Tibial nerve (tissue), 4 donors: ENCODE data around the gene CLEC18C. TPM values are rescaled to one million over a fixed set of nuclear protein-coding genes. Genes with fewer than 3 reads are reported as not detected.
"Not testable (repeated sequence)": the region's sequence is repeated elsewhere in the genome, so short reads cannot be mapped to it uniquely, and the experiment has no call there.

Experiments
- DNase-seq, 2 donors: peaks; one replicate each; pipeline ENCODE4 v3.0.0-alpha.2; 2019; ENCODE audit warnings: low spot score in 2 of 2
- H3K27ac ChIP-seq, 4 donors: fragments of 200-600 bp; sonication (generic) in 3 of 4; one replicate each; pipeline ENCODE4 v1.5.1; 2017 to 2019; ENCODE audit warnings: mild to moderate bottlenecking in 1 of 4
- H3K27me3 ChIP-seq, 2 donors: fragments of 200-600 bp; sonication (generic) in 1 of 2; one replicate each; pipeline versions ENCODE4 v1.5.1 to v1.6.0; 2017 to 2019
- H3K36me3 ChIP-seq, 3 donors: fragments of 200-600 bp; sonication (generic); one replicate each; pipeline ENCODE4 v1.5.1; 2018 to 2019
- H3K4me1 ChIP-seq, 4 donors: fragments of 200-600 bp; sonication (generic) in 3 of 4; one replicate each; pipeline ENCODE4 v1.5.1; 2017 to 2019
- H3K4me3 ChIP-seq, 4 donors: fragments of 200-600 bp; sonication (generic) in 3 of 4; one replicate each; pipeline ENCODE4 v1.5.1; 2017 to 2019; ENCODE audit warnings: mild to moderate bottlenecking in 1 of 4, moderate library complexity in 1 of 4
- H3K9me3 ChIP-seq, 4 donors: fragments of 200-600 bp; sonication (generic) in 3 of 4; one replicate each; pipeline ENCODE4 v1.5.1; 2017 to 2019
- EP300 ChIP-seq, 2 donors: sonication (generic); formaldehyde crosslinking; IDR thresholded peaks; one replicate each; pipeline ENCODE4 v1.6.1; 2017; ENCODE audit warnings: antibody characterized with exemption in 2 of 2, mild to moderate bottlenecking in 1 of 2
- POLR2A ChIP-seq, 2 donors: fragments of 450-650 bp; IDR thresholded peaks; one replicate each; pipeline ENCODE4 v1.6.1; 2017; ENCODE audit warnings: antibody characterized with exemption in 2 of 2, mild to moderate bottlenecking in 2 of 2, moderate library complexity in 2 of 2
- WGBS, 2 donors: methylation state at CpG; one replicate each; pipeline ENCODE4 v1.1.5; 2018; 5-methylcytosine and 5-hydroxymethylcytosine counted together
- total RNA-seq, 4 donors: library from RNA; depleted of rRNA; stranded (reverse); fragments of >200 nt; gene quantifications; one replicate each; pipeline ENCODE4 v1.1.0, GENCODE V29; 2016
- TF ChIP-seq, protein P1 (sequence below), 5 experiments: fragments of 200-600 bp in 3 of 5; fragments of 450-650 bp in 2 of 5; sonication (generic) in 3 of 5; IDR thresholded peaks; one replicate each; pipeline ENCODE4 v1.5.1; 2016 to 2019; ENCODE audit warnings: antibody characterized with exemption in 5 of 5, mild to moderate bottlenecking in 3 of 5, moderate library complexity in 2 of 5

The CLEC18C gene
- total RNA-seq, 4 donors from 2014 or later = 0.30 to 2.5 (median 0.76) TPM

DNA sequence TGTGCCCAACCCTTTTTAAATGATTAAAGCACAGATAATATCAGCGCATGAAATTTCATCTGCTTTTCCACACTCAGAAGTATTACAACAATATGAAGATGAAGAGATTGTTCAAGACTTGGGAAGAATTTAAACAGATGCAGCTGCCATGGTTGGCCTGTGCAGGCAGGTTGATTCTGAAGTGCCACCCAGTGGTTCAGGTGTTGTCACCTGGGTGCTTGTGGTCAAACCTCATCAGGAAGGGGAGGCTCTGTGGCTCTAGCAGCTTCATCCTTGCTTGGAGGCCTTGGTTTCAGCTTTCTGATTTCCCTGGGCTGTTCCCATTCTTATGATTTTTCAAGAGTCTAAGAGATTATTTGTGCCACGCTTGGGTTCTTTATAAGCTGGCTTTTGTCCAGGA lies 22.2 kb upstream of the CLEC18C start:
- TF ChIP-seq, protein P1, sequence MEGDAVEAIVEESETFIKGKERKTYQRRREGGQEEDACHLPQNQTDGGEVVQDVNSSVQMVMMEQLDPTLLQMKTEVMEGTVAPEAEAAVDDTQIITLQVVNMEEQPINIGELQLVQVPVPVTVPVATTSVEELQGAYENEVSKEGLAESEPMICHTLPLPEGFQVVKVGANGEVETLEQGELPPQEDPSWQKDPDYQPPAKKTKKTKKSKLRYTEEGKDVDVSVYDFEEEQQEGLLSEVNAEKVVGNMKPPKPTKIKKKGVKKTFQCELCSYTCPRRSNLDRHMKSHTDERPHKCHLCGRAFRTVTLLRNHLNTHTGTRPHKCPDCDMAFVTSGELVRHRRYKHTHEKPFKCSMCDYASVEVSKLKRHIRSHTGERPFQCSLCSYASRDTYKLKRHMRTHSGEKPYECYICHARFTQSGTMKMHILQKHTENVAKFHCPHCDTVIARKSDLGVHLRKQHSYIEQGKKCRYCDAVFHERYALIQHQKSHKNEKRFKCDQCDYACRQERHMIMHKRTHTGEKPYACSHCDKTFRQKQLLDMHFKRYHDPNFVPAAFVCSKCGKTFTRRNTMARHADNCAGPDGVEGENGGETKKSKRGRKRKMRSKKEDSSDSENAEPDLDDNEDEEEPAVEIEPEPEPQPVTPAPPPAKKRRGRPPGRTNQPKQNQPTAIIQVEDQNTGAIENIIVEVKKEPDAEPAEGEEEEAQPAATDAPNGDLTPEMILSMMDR (IDR thresholded peaks at IDR 0.05) = no peak
- TF ChIP-seq POLR2A (IDR thresholded peaks at IDR 0.05) = no peak
- no peak for TF ChIP-seq EP300 (IDR thresholded peaks at IDR 0.05)
- peaks cover 7 to 93% (median 40%) of the 10 kb centered on the region in 3 donors for H3K36me3 ChIP-seq
- H3K4me1 ChIP-seq = no peaks in the 10 kb centered on the region
- H3K4me3 ChIP-seq = no peak overlapping the region
- DNase-seq = no peak
- H3K9me3 ChIP-seq = no peaks in the 10 kb centered on the region
- 87 to 94% methylated on average over 2 of the region's 2 CpGs for WGBS, 2 donors
- H3K27me3 ChIP-seq = no peaks in the 10 kb centered on the region
- H3K27ac ChIP-seq = no peak overlapping the region

- DNase-seq = no peak
- Histone ChIP-seq H3K36me3 (peaks cover 7 to 99% (median 40%) of the 10 kb centered on the region in 3 donors), H3K4me1 (peaks cover 0 to under 1% (median 0%) of the 10 kb centered on the region in 4 donors), H3K27ac (no peak overlapping the region), H3K9me3 (no peaks in the 10 kb centered on the region), H3K27me3 (no peaks in the 10 kb centered on the region), H3K4me3 (no peak overlapping the region)
- 84 to 86% methylated on average over 17 of the region's 17 CpGs for WGBS, 2 donors
- TF ChIP-seq, protein P1 (IDR thresholded peaks at IDR 0.05) = no peak
- TF ChIP-seq EP300 (IDR thresholded peaks at IDR 0.05) (no peak), POLR2A (IDR thresholded peaks at IDR 0.05) (no peak)
These were observed 21.6 kb upstream of the CLEC18C start for GRCh38 chr16:70151941-70152509.

- DNase-seq = no peak
- peaks cover 7 to 100% (median 45%) of the 10 kb centered on the region in 3 donors for H3K36me3 ChIP-seq
- H3K4me3 ChIP-seq = no peak overlapping the region
- 94 to 95% methylated on average over 13 of the region's 13 CpGs for WGBS, 2 donors
- H3K27ac ChIP-seq = no peak overlapping the region
- no peaks in the 10 kb centered on the region for H3K27me3 ChIP-seq
- TF ChIP-seq, protein P1 (IDR thresholded peaks at IDR 0.05) = no peak
- TF ChIP-seq POLR2A (IDR thresholded peaks at IDR 0.05) (no peak), EP300 (IDR thresholded peaks at IDR 0.05) (no peak)
- peaks cover 0 to 7% (median 0%) of the 10 kb centered on the region in 4 donors for H3K4me1 ChIP-seq
- no peaks in the 10 kb centered on the region for H3K9me3 ChIP-seq
These were observed 20.8 kb upstream of the CLEC18C start for GRCh38 chr16:70152578-70153302.

- not testable (repeated sequence) for H3K27me3 ChIP-seq, DNase-seq, H3K4me1 ChIP-seq, H3K9me3 ChIP-seq, H3K4me3 ChIP-seq, H3K27ac ChIP-seq
- peaks cover 9 to 100% (median 54%) of the 10 kb centered on the region in 3 donors for H3K36me3 ChIP-seq
- 92 to 96% methylated on average over 10 of the region's 10 CpGs for WGBS, 2 donors
These were observed 18.9 kb upstream of the CLEC18C start for GRCh38 chr16:70154736-70155135.

- TF ChIP-seq, protein P1 (IDR thresholded peaks at IDR 0.05) = no peak
- TF ChIP-seq EP300 (IDR thresholded peaks at IDR 0.05) (no peak), POLR2A (IDR thresholded peaks at IDR 0.05) (no peak)
- H3K9me3 ChIP-seq = no peaks in the 10 kb centered on the region
- no peaks in the 10 kb centered on the region for H3K27me3 ChIP-seq
- peaks cover 9 to 100% (median 56%) of the 10 kb centered on the region in 3 donors for H3K36me3 ChIP-seq
- 89 to 93% methylated on average over 29 of the region's 29 CpGs for WGBS, 2 donors
- H3K4me1 ChIP-seq = peaks cover 0 to 8% (median 0%) of the 10 kb centered on the region in 4 donors
- peak overlapping the region in 2 of 4 donors; percentile 45 to 75 for H3K27ac ChIP-seq
- no peak for DNase-seq
- H3K4me3 ChIP-seq = no peak overlapping the region
These were observed 17.2 kb upstream of the CLEC18C start for GRCh38 chr16:70156207-70156978.
